Keratinocyte (primary cell): ENCODE measurements around the gene ITPR2. TPM values are rescaled to one million over a fixed set of nuclear protein-coding genes. Genes with fewer than 3 reads are reported as not detected.

ENCODE experiments used
- DNase-seq: peaks from one replicate; pipeline ENCODE4 v3.0.0-alpha.2; 2011; ENCODE audit warnings: low read depth, missing footprints, low spot score
- FAIRE-seq: peaks from 2 replicates; lab custom pipeline; 2011; peaks lifted over from hg19 to GRCh38; lab: Jason Lieb, UNC
- H2AFZ ChIP-seq: 2 replicates; pipeline ENCODE4 v1.6.0; 2012; ENCODE audit warnings: low read length, control low read depth, inconsistent platforms; ENCODE audit not compliant: control insufficient read depth
- H3K27ac ChIP-seq: 2 replicates; pipeline ENCODE4 v1.5.1; 2011; ENCODE audit warnings: low read length; ENCODE audit not compliant: control insufficient read depth, insufficient read depth
- H3K27me3 ChIP-seq: 3 replicates; pipeline ENCODE4 v1.6.0; 2011; ENCODE audit warnings: low read length; ENCODE audit not compliant: control insufficient read depth, insufficient read depth; ENCODE audit errors: extremely low read depth
- H3K36me3 ChIP-seq, 2 experiments: 2 replicates in 1 of 2; 3 replicates in 1 of 2; pipeline ENCODE4 v1.5.1; 2011; ENCODE audit warnings: low read length in 2 of 2, mild to moderate bottlenecking in 1 of 2; ENCODE audit not compliant: control insufficient read depth in 2 of 2, insufficient read depth in 2 of 2; ENCODE audit errors: extremely low read depth in 1 of 2
- H3K4me1 ChIP-seq: 3 replicates; pipeline ENCODE4 v1.5.1; 2011; ENCODE audit warnings: low read length; ENCODE audit not compliant: control insufficient read depth, insufficient read depth; ENCODE audit errors: extremely low read depth
- H3K4me2 ChIP-seq: 3 replicates; pipeline ENCODE4 v1.6.0; 2011; ENCODE audit warnings: low read depth, low read length; ENCODE audit not compliant: control insufficient read depth, insufficient read depth; ENCODE audit errors: extremely low read depth
- H3K4me3 ChIP-seq, 3 experiments: fragments of 200-600 bp in 1 of 3; sonication (generic) in 1 of 3; 2 replicates in 2 of 3; 3 replicates in 1 of 3; pipeline ENCODE4 v1.5.1; 2011 to 2016; ENCODE audit warnings: low read length in 3 of 3, mild to moderate bottlenecking in 3 of 3, control low read depth in 2 of 3, inconsistent platforms in 1 of 3, low read depth in 1 of 3, mixed read lengths in 1 of 3, mixed run types in 1 of 3, moderate library complexity in 1 of 3; ENCODE audit not compliant: control insufficient read depth in 2 of 3, insufficient read depth in 2 of 3; ENCODE audit errors: extremely low read depth in 1 of 3
- H3K79me2 ChIP-seq: 2 replicates; pipeline ENCODE4 v1.6.0; 2012; ENCODE audit warnings: low read length; ENCODE audit not compliant: control insufficient read depth, insufficient read depth
- H3K9ac ChIP-seq: 3 replicates; pipeline ENCODE4 v1.6.0; 2011; ENCODE audit warnings: low read length; ENCODE audit not compliant: control insufficient read depth, insufficient read depth; ENCODE audit errors: extremely low read depth
- H3K9me1 ChIP-seq: 3 replicates; pipeline ENCODE4 v1.6.0; 2011; ENCODE audit warnings: low read length; ENCODE audit not compliant: control insufficient read depth, insufficient read depth; ENCODE audit errors: extremely low read depth
- H3K9me3 ChIP-seq: 2 replicates; pipeline ENCODE4 v1.5.1; 2012; ENCODE audit warnings: low read depth, low read length; ENCODE audit not compliant: control insufficient read depth
- H4K20me1 ChIP-seq: 3 replicates; pipeline ENCODE4 v1.6.0; 2011; ENCODE audit warnings: low read length; ENCODE audit not compliant: control insufficient read depth, insufficient read depth; ENCODE audit errors: extremely low read depth
- CTCF ChIP-seq, 3 experiments: IDR thresholded peaks in 1 of 3; conservative IDR thresholded peaks in 1 of 3; optimal IDR thresholded peaks in 1 of 3; 2 replicates in 2 of 3; 3 replicates in 1 of 3; pipeline versions ENCODE3 to v1.5.1; 2011; ENCODE audit warnings: low read length in 3 of 3, mild to moderate bottlenecking in 3 of 3, moderate library complexity in 2 of 3, control low read depth in 1 of 3, inconsistent platforms in 1 of 3; ENCODE audit not compliant: insufficient read depth in 2 of 3; ENCODE audit errors: extremely low read depth in 1 of 3
- EZH2 ChIP-seq: IDR thresholded peaks from one replicate; pipeline ENCODE4 v1.6.1; 2012; ENCODE audit warnings: inconsistent platforms, mild to moderate bottlenecking, low read length, moderate library complexity
- dilution Hi-C: fragments of 300-500 bp; cut with MboI; formaldehyde crosslinking; loops from one replicate; pipeline ENCODE4 v1.7.0; 2020; ENCODE audit warnings: low sequenced_read_pairs; ENCODE audit not compliant: extremely low pct_ligation_motif_present
- polyA plus RNA-seq, 5 experiments: library from polyadenylated mRNA; depleted of rRNA in 3 of 5; stranded (reverse) in 3 of 5; stranded (forward) in 1 of 5; unstranded in 1 of 5; fragments of >200 nt; gene quantifications; 1 replicate in 1 of 5; 2 replicates in 3 of 5; 3 replicates in 1 of 5; pipeline versions ENCODE4 v1.2.1 to v1.2.3, GENCODE V29; 2011 to 2012; ENCODE audit warnings: missing spikeins in 2 of 5, low read depth in 1 of 5, low replicate concordance in 1 of 5

ITPR2 gene
- polyA plus RNA-seq, 1 donor (not counting 4 experiments of a cell fraction or from before 2014, with no cell fraction given), result 7.6 TPM

GRCh38 chr12:26857465-26858176 lies 24.6 kb upstream of the ITPR2 start:
- no peaks in the 10 kb centered on the region for H3K27me3 ChIP-seq
- no peaks in the 10 kb centered on the region for H3K79me2 ChIP-seq
- H4K20me1 ChIP-seq, result no peaks in the 10 kb centered on the region
- H3K36me3 ChIP-seq, result no peaks in the 10 kb centered on the region
- no peaks in the 10 kb centered on the region for H3K9me3 ChIP-seq
- no peak for FAIRE-seq
- H3K4me3 ChIP-seq, result no peak overlapping the region
- dilution Hi-C loops, result no loop called here
- H3K4me1 ChIP-seq, result no peaks in the 10 kb centered on the region
- no peak overlapping the region for H3K4me2 ChIP-seq
- TF ChIP-seq CTCF (optimal IDR thresholded peaks at IDR 0.05 in 1 of 3, IDR thresholded peaks at IDR 0.05 in 1 of 3, conservative IDR thresholded peaks at IDR 0.05 in 1 of 3; ENCODE audit: extremely low read depth in 1 of 3, insufficient read depth in 2 of 3, low read length in 3 of 3) (no peak), EZH2 (no peak)
- H2AFZ ChIP-seq, result no peak overlapping the region
- no peaks in the 10 kb centered on the region for H3K9me1 ChIP-seq
- H3K9ac ChIP-seq, result no peak overlapping the region
- no peak for DNase-seq
- no peak overlapping the region for H3K27ac ChIP-seq

GRCh38 chr12:26855337-26855736 lies 22.3 kb upstream of the ITPR2 start:
- no peak overlapping the region for H3K4me2 ChIP-seq
- no peaks in the 10 kb centered on the region for H4K20me1 ChIP-seq
- no peak for TF ChIP-seq EZH2
- TF ChIP-seq CTCF (optimal IDR thresholded peaks at IDR 0.05 in 1 of 3, IDR thresholded peaks at IDR 0.05 in 1 of 3, conservative IDR thresholded peaks at IDR 0.05 in 1 of 3; ENCODE audit: extremely low read depth in 1 of 3, insufficient read depth in 2 of 3, low read length in 3 of 3), result no peak
- no peaks in the 10 kb centered on the region for H3K27me3 ChIP-seq
- no peak overlapping the region for H2AFZ ChIP-seq
- dilution Hi-C loops, result no loop called here
- no peak overlapping the region for H3K4me3 ChIP-seq
- H3K4me1 ChIP-seq, result no peaks in the 10 kb centered on the region
- no peak for FAIRE-seq
- no peaks in the 10 kb centered on the region for H3K9me1 ChIP-seq
- H3K9me3 ChIP-seq, result no peaks in the 10 kb centered on the region
- no peak for DNase-seq
- no peaks in the 10 kb centered on the region for H3K79me2 ChIP-seq
- no peaks in the 10 kb centered on the region for H3K36me3 ChIP-seq
- no peak overlapping the region for H3K27ac ChIP-seq
- H3K9ac ChIP-seq, result no peak overlapping the region
